Endothelial cell of umbilical vein (primary cell): Measurements from ENCODE around the gene COL18A1. TPM values are rescaled to one million over a fixed set of nuclear protein-coding genes. Genes with fewer than 3 reads are reported as not detected.

Experiments
- BruUV-seq: library from RNA; stranded (reverse); fragments of 400-500 nt; replicated peaks from 2 replicates; lab custom pipeline; 2021; lab: Mats Ljungman, UMichigan
- CTCF ChIA-PET: fragments of 300-600, 350-600 bp; sonication (Branson Sonifier 250); formaldehyde crosslinking; loops from one replicate; lab custom pipeline; 2021; ENCODE audit warnings: antibody characterized with exemption, inconsistent platforms; lab: Charles Lee
- POLR2A ChIA-PET: fragments of 300-600, 350-600 bp; sonication (Branson Sonifier 250); formaldehyde crosslinking; loops from one replicate; lab custom pipeline; 2021; ENCODE audit warnings: antibody characterized with exemption, inconsistent platforms; lab: Charles Lee
- DNase-seq: peaks from one replicate; pipeline ENCODE4 v3.0.0-alpha.2; 2011; ENCODE audit warnings: low read depth, low spot score
- FAIRE-seq: peaks from 2 replicates; lab custom pipeline; 2011; peaks lifted over from hg19 to GRCh38; lab: Jason Lieb, UNC
- H2AFZ ChIP-seq: 2 replicates; pipeline ENCODE4 v1.6.0; 2012; ENCODE audit warnings: low read depth, low read length, control low read depth, inconsistent platforms
- H3K27ac ChIP-seq: 2 replicates; pipeline ENCODE4 v1.5.1; 2011; ENCODE audit warnings: low read depth, mild to moderate bottlenecking, control low read depth, low read length, moderate library complexity; ENCODE audit not compliant: insufficient read depth
- H3K27me3 ChIP-seq, 2 experiments: 2 replicates each; pipeline versions ENCODE4 v1.6.0 to v1.6.1; 2011; ENCODE audit warnings: low read length in 2 of 2, mixed read lengths in 1 of 2; ENCODE audit not compliant: control insufficient read depth in 2 of 2, insufficient read depth in 2 of 2
- H3K36me3 ChIP-seq, 2 experiments: 2 replicates in 1 of 2; 3 replicates in 1 of 2; pipeline ENCODE4 v1.5.1; 2011; ENCODE audit warnings: low read length in 2 of 2, mild to moderate bottlenecking in 1 of 2, moderate library complexity in 1 of 2; ENCODE audit not compliant: control insufficient read depth in 2 of 2, insufficient read depth in 2 of 2; ENCODE audit errors: extremely low read depth in 1 of 2
- H3K4me1 ChIP-seq: 3 replicates; pipeline ENCODE4 v1.5.1; 2011; ENCODE audit warnings: mild to moderate bottlenecking, low read length; ENCODE audit not compliant: control insufficient read depth, insufficient read depth; ENCODE audit errors: extremely low read depth
- H3K4me2 ChIP-seq: 2 replicates; pipeline ENCODE4 v1.6.1; 2011; ENCODE audit warnings: low read length, control low read depth, mixed read lengths; ENCODE audit not compliant: insufficient read depth
- H3K4me3 ChIP-seq, 3 experiments: fragments of 200-600 bp in 1 of 3; sonication (generic), shearing (Covaris generic) in 1 of 3; replicated peaks in 1 of 3; 2 replicates each; pipeline ENCODE4 v1.5.1; 2011 to 2016; ENCODE audit warnings: control low read depth in 3 of 3, low read length in 3 of 3, mild to moderate bottlenecking in 2 of 3, inconsistent platforms in 1 of 3, low read depth in 1 of 3, moderate library complexity in 1 of 3; ENCODE audit not compliant: insufficient read depth in 1 of 3
- H3K79me2 ChIP-seq: 2 replicates; pipeline ENCODE4 v1.6.0; 2012; ENCODE audit warnings: low read length, inconsistent platforms; ENCODE audit not compliant: control insufficient read depth, insufficient read depth
- H3K9ac ChIP-seq: replicated peaks from 2 replicates; pipeline ENCODE3; 2011; ENCODE audit warnings: low read length, control low read depth; ENCODE audit not compliant: insufficient read depth; ENCODE audit errors: extremely low read depth
- H3K9me1 ChIP-seq: replicated peaks from 3 replicates; pipeline ENCODE4 v1.6.0; 2011; ENCODE audit warnings: mild to moderate bottlenecking, low read length; ENCODE audit not compliant: control insufficient read depth, insufficient read depth; ENCODE audit errors: extremely low read depth
- H3K9me3 ChIP-seq: replicated peaks from 2 replicates; pipeline ENCODE4 v1.5.1; 2012; ENCODE audit warnings: low read length, inconsistent platforms; ENCODE audit not compliant: control insufficient read depth, insufficient read depth
- H4K20me1 ChIP-seq: replicated peaks from 2 replicates; pipeline ENCODE3; 2011; ENCODE audit warnings: mild to moderate bottlenecking, low read length; ENCODE audit not compliant: control insufficient read depth, insufficient read depth; ENCODE audit errors: extremely low read depth
- CTCF ChIP-seq, 2 donors: IDR thresholded peaks; 1 replicate in 1 of 2; 2 replicates in 1 of 2; pipeline ENCODE4 v1.5.1; 2011; ENCODE audit warnings: low read length in 2 of 2, mild to moderate bottlenecking in 2 of 2, moderate library complexity in 2 of 2, control low read depth in 1 of 2, inconsistent platforms in 1 of 2, low read depth in 1 of 2; ENCODE audit not compliant: insufficient read depth in 1 of 2; ENCODE audit errors: extremely low read depth in 1 of 2
- EZH2 ChIP-seq: IDR thresholded peaks from 2 replicates; pipeline ENCODE4 v1.6.1; 2012; ENCODE audit warnings: borderline replicate concordance, low read depth, mild to moderate bottlenecking, moderate library complexity, low read length, inconsistent platforms; ENCODE audit not compliant: severe bottlenecking
- FOS ChIP-seq: IDR thresholded peaks from 2 replicates; pipeline ENCODE4 v1.6.1; 2011; ENCODE audit warnings: mild to moderate bottlenecking, low read length, moderate library complexity, borderline replicate concordance; ENCODE audit not compliant: insufficient read depth
- GATA2 ChIP-seq: IDR thresholded peaks from 2 replicates; pipeline ENCODE4 v1.7.0; 2011; ENCODE audit warnings: low read depth, mild to moderate bottlenecking, moderate library complexity, mixed read lengths, low read length; ENCODE audit not compliant: insufficient read length, insufficient read depth
- JUN ChIP-seq: IDR thresholded peaks from 2 replicates; pipeline ENCODE4 v1.6.1; 2011; ENCODE audit warnings: borderline replicate concordance, low read depth; ENCODE audit not compliant: insufficient read length, insufficient read depth
- MAX ChIP-seq: IDR thresholded peaks from 2 replicates; pipeline ENCODE4 v1.6.1; 2011; ENCODE audit not compliant: insufficient read depth, insufficient read length
- MYC ChIP-seq: IDR thresholded peaks from one replicate; pipeline ENCODE4 v1.6.1; 2011; ENCODE audit warnings: mild to moderate bottlenecking, low read depth, low read length
- POLR2A ChIP-seq: IDR thresholded peaks from 2 replicates; pipeline ENCODE4 v1.6.1; 2012; ENCODE audit warnings: low read depth, mild to moderate bottlenecking, control low read depth, low read length
- POLR2AphosphoS5 ChIP-seq: IDR thresholded peaks from 2 replicates; pipeline ENCODE4 v1.6.1; 2012; ENCODE audit warnings: low read depth, mild to moderate bottlenecking, control low read depth, low read length, moderate library complexity; ENCODE audit not compliant: insufficient read depth
- dilution Hi-C: fragments of 300-500 bp; cut with MboI; formaldehyde crosslinking; loops from one replicate; pipeline ENCODE4 v1.15.0; 2019; ENCODE audit warnings: low sequenced_read_pairs; ENCODE audit not compliant: extremely low pct_ligation_motif_present
- intact Hi-C: fragments of 100-400 bp; cut with micrococcal nuclease; formaldehyde crosslinking; loops from one replicate; pipeline ENCODE4 v1.10.0; 2022
- polyA plus RNA-seq, 4 experiments: library from polyadenylated mRNA; depleted of rRNA in 3 of 4; stranded (reverse) in 3 of 4; unstranded in 1 of 4; fragments of >200 nt; gene quantifications; 2 replicates each; pipeline versions ENCODE4 v1.2.1 to v1.2.3, GENCODE V29; 2011 to 2012; ENCODE audit warnings: missing spikeins in 1 of 4
- total RNA-seq: library from RNA; stranded (reverse); gene quantifications from 2 replicates; pipeline ENCODE4 v1.2.3, GENCODE V29; 2021

The COL18A1 gene
- total and polyA plus RNA-seq, 2 donors (not counting 3 experiments of a cell fraction or from before 2014, with no cell fraction given) = 198 to 252 TPM

DNA sequence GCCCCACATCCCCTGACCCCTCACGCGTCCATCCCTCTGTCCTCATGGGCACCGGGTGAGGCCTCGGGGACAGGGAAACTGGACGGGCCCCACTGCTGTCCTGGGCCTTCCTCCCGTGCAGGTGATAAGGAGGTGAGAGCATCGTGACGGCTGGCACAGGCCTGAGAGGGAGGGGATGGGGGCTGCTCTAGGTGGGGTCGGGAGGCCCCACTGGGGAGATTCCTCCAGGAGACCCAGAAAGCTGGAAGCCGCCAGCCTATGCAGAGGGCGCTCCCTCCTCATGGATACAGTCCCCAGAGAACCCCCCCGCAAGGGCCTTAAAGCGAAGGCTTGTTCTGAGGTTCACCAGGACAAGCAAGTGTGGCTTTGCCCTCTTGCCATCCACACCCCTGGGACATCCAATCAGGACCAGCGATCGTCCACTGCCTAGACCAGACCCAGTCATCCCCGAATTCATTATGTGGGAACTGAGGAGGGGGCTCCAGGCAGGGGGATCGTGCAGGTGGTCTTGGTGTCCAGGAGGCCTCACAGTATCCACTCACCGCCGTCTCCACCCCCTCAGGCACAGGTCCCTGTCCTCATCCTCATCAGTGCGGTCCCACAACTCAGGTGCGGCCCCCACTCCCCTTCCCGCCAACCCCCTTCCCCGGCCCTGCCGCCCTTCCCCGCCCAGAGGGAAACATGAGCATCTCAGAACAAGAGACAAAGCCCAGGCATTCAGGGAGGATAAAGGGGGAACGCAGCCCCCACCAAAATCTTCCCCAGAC, 45.3 kb upstream of the COL18A1 start:
- dilution Hi-C loops = no loop called here

More for the DNA sequence above, 45.3 kb upstream of the COL18A1 start:
- ChIA-PET POLR2A (no interaction called here), CTCF (no interaction called here)
- FAIRE-seq (no peak), DNase-seq (no peak)
- intact Hi-C loops = no loop called here
- Histone ChIP-seq H3K36me3 (no peaks in the 10 kb centered on the region), H3K4me2 (no peak overlapping the region), H3K79me2 (no peaks in the 10 kb centered on the region), H3K9me1 (no peaks in the 10 kb centered on the region), H3K4me1 (peaks cover 16% of the 10 kb centered on the region), H2AFZ (no peak overlapping the region), H3K9me3 (no peaks in the 10 kb centered on the region), H3K4me3 (no peak overlapping the region), H3K9ac (no peak overlapping the region), H3K27me3 (no peaks in the 10 kb centered on the region), H4K20me1 (no peaks in the 10 kb centered on the region), H3K27ac (no peak overlapping the region)
- TF ChIP-seq GATA2 (no peak), POLR2A (no peak), MAX (no peak), POLR2AphosphoS5 (no peak), FOS (no peak), CTCF (IDR thresholded peaks at IDR 0.05; ENCODE audit: extremely low read depth in 1 of 2, insufficient read depth in 1 of 2, low read depth in 1 of 2, low read length in 2 of 2) (no peak), EZH2 (no peak), MYC (no peak), JUN (no peak)
- BruUV-seq = no TSS peak
